Stimulated activated CD4-positive, alpha-beta T cell treated with anti-CD3 and anti-CD28 coated beads, TNF-alpha, amount 100 ng/mL, for 48 hours (primary cell): ENCODE measurements around the gene COL16A1.

Experiments used
- DNase-seq, 3 donors: peaks; one replicate each; pipeline ENCODE4 v3.0.0-alpha.2; 2020; ENCODE audit warnings: low read depth in 3 of 3

Gene COL16A1

GRCh38 chr1:31666263-31666963 lies 37.4 kb downstream of the COL16A1 start:
- DNase-seq: no peak

DNA sequence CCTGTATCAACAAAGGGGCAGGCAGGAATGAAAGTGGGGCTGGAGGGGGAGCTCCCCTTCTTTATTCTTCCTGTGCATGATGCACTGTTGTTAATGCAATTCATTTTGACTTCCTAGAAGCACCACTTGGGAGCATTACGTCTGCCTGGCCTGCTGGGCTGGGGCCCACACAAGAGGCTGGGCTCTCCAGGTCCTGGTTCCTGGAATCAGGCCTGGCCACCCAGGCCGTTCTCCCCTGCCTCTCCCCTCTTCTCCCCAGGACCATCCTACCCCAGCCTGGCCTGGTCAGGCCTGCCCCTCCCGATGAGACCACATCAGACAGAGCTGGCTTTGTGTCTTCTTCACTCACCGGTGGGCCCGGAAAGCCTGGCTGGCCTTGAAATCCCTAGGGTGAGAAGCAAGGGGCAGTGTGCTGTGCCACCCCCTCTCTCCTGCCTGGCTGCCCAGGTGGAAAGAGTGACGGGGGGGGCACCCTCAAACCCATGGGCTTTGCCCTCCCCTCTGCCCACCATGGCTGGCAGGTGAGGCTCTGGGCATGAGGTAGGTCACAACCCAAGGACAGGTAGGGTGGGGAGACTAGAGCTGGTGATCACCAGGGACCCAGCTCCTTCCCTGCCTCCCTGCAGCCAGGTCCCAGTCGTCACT lies 38.5 kb downstream of the COL16A1 start:
- DNase-seq: no peak

GRCh38 chr1:31664528-31664927 lies 39.3 kb downstream of the COL16A1 start:
- no peak for DNase-seq

DNA sequence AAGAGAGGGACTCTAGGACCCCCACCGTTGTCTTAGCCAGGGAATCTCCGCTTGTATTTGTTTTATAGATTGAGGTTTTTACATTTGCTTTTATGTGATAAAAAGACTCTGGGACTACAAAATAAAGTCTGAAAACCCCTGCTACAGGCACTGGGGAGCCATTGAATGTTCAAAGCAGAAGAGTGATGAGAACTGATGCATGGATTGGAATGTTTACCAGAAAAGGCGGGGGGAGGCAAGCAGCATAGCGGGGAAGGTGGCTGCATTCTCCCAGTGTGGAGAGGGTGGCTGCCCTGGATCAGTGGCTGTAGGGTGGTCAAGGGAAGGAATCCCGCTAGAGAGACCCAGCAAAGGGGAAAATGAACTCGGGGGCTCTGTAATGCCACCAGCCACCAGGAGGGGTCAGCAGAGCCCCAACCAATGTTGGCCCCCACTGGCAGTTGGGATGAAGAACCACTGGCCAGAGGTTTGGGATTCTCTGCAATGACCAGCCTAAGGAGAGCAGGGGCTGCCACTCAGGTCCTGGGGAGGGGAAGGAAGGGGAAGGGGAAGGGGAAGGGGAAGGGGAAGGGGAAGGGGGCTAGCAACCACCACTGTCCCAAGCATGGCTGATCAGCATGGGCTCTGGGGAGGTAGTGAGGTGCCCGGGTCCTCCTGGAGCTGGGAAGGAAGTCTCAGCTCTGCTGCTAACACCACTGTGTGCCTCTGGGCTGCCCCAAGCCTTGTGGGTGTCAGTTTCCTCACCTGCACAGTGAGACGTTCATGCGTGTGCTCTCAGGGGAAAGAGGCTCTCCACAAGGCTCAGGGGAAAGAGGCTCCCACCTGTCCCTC lies 40.0 kb downstream of the COL16A1 start:
- peak in 2 of 3 donors; percentile 37 for DNase-seq

DNA sequence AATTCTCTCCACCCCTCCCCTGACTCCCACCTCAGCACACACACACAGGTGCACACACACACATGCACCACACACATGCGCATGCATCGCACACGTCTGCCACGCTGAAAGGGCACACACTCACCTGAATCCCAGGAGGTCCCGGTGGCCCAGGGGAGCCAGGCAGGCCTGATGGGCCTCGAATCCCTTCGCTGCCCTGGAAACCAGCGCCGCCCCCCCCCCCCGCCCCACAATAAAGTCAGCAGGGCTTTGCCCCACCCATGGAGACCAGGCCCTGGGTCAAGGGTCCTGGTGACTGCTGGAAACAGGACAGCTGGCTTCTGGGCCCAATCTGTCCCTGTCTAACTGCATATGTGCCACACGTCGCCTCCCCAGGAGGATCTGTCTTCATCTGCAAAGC lies 41.4 kb downstream of the COL16A1 start:
- no peak for DNase-seq

DNA sequence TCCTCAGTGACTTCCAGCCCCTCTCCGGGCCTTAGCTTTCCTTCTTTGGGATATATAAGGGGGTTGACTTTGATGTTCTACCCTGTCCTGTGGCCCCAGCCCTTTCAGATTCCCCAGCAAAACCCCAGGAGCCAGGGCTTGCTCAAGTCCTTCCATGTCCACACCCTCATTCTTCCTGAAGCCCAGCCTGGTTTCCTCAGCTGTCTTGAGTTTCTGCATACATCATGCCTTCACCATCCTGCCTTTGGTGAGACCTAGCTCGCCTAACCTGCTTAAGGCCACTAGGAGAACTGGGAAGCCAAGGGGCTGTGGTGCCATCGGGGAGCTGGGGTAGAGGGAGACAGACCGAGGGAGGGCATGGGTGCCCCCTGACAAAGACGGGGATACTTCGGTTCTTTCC lies 42.0 kb downstream of the COL16A1 start:
- DNase-seq: no peak

DNA sequence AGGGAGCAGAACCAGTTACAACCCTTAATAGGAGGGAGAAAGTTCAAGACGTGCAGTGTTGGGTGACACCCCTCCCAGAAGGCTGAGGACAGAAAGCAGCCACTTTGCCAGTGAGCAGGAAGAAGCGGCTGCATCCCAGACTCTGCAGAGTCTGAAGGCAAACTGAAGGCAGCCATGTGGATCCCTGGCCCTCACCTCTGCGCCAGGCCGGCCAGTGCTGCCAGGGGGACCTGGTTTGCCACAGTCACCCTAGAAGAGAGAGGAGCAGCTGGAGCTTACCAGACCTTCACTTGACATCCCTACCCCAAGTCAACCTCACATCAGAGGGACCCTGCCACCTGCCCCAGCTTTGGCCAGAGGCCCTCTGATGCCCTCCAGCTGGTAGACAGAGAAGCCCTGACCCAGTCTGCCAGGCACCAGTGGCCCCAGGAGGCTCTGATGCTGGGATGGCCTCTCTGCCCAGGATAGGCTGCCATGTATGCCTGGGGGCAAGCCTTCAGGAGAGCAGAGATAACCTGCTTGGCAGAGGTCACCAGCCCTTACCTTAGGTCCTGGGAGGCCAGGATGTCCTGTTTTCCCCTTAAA lies 42.9 kb downstream of the COL16A1 start:
- DNase-seq: no peak

DNA sequence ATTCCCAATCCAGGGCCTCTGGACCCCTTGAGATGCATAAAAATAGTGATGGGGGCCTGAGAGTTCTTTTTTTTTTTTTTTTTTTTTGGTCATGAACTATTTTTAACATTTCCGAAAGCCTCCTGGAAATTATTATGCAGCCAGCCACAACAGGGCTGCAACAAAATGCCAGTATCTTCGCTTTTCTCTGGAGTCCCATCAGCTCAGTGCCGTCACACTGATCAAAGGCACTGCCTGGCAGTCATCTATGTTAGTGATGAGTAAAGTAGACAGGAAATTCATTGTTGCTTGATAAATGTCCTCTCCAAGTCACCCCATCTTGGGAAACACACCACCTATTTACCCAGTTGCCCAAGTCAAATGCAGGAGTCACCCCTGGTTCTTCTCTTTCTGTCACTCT lies 43.9 kb downstream of the COL16A1 start:
- no peak for DNase-seq

- DNase-seq: no peak
Measured at GRCh38 chr1:31658721-31659120, 45.1 kb downstream of the COL16A1 start.

- DNase-seq: no peak
Measured at GRCh38 chr1:31657972-31658510, 45.8 kb downstream of the COL16A1 start.

DNA sequence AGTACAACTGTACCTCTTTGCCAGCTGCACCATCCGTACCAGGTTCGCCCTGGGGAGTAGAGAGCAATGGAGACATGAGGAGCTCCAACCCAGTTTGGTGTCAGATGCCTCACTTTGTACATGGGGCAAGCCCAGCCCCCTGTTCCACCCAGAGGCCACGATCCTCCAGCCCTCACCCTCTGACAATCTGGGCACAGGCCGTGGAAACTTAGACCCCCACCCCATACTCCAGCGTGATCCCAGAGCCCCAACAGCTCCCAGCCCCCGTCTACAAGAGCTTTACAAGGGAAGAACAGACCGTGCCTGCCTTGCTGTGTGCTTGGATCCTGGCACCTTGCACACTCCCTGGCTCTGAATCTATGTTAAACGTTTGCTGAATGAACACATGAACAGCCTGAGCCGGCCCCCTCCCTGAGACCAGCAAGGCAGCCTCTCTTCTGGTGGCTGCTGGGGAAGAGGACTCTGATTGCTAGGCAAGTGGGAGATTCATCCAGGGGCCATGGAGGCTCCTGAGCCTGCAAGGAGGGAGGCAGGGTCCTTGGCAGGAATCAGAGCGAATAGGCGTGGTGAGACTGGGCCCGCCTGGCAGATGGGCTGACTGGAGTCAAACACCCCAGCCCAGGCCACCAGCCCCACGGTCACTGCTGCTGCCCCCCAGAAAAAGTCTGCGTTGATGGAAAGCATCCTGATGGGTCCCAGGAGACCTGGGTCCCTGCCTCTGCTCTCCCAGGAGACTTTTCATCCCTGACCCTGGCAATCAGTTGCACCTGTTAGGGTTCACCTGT lies 46.6 kb downstream of the COL16A1 start:
- DNase-seq: no peak

DNA sequence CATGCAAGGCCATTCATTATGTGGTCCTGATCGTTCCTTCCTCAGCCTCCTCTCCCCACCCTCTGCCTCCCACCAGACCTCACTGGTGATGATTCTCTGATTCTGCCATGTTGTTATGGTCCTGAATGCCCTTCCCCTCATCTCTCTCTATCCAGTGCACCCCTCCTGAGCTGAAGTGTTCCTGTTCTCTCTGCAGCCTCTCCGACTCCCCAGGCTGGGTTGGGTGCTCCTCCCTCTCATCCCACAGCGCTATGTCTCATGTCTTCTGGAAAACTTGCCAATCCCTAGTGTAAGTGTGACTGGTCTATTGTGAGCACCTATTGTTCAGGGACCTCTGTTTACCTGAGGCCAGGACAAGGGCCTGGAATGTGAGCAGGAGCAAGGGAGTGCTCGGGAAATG lies 48.1 kb downstream of the COL16A1 start:
- no peak for DNase-seq

GRCh38 chr1:31655104-31655503 lies 48.7 kb downstream of the COL16A1 start:
- DNase-seq: no peak

DNA sequence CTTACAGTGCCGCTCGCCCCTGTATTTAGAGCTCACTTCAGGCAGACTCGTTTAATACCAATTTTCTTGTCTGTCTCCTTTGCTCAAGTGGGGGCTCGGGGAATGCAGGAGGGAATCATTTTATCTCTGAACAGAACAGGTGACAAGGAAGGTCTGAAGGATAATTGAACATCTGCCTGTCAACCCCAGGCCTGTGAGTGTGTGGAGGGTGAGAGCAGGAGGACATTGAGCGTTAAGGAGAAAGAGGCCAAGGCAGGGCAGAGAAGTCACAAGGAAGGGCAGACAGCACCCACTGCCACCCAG lies 49.4 kb downstream of the COL16A1 start:
- no peak for DNase-seq

DNA sequence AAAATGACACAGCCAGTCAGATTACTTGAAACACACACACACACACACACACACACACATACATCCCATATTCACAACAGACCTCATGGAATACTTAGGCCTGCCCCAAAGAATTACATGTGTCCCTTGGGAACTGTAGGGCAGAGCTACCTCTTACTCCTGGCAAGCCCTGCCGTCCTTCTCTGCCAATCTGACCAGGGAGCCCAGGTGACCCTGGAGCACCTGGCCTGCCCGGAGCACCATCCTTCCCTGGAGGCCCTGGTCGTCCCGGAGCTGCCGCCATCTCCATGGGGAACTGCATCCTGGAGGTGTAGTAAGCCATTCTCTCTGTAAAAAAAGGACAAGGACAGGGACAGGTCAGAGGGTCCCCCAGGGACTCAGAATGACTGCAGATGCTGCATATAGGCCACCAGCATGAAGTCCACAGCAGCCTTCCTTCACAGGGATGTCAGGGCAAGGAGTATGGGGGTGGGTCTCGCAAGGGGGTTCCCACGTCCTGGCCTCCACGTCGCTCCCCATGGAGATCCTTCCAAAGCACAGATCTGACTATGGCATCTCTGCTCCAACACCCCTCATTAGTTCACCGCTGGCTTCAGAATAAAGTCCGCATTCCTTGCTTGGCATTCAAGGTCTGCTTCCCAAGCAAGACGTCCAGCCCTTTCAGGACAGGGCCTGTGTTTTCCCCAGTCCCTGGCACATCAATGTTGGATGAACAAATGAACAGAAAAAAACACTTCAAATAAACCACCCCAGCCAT lies 49.9 kb downstream of the COL16A1 start:
- no peak for DNase-seq

DNA sequence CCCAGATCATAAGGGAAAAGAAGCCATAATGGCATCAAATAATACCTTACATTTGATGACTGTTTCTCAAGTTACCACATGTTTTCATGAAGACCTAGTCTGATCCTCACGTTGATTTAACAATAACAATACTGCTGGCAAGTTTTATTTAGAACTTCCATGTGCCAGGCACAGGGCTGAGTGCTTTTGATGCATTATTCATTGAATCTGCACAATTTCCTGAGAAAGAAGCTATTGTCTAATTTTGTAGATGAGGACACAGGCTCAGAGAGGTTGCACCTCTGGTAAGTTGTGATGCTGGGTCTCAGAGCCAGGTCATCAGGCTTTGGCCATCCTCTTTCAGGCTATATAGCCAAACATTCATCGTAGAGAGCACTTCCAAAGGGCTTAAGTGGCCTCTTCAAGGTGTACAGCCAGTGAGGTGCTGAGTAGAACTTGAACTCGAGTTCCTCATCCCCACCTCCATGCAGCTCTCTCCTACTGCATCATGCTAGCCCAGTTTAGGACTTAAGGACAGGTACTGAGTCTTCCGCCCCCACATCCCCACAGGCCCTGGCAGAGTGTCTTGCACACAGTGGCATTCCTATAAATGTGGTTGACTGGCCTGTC lies 50.8 kb downstream of the COL16A1 start:
- no peak for DNase-seq

GRCh38 chr1:31651766-31652165 lies 52.1 kb downstream of the COL16A1 start:
- no peak for DNase-seq

GRCh38 chr1:31651089-31651420 lies 52.8 kb downstream of the COL16A1 start:
- no peak for DNase-seq

DNA sequence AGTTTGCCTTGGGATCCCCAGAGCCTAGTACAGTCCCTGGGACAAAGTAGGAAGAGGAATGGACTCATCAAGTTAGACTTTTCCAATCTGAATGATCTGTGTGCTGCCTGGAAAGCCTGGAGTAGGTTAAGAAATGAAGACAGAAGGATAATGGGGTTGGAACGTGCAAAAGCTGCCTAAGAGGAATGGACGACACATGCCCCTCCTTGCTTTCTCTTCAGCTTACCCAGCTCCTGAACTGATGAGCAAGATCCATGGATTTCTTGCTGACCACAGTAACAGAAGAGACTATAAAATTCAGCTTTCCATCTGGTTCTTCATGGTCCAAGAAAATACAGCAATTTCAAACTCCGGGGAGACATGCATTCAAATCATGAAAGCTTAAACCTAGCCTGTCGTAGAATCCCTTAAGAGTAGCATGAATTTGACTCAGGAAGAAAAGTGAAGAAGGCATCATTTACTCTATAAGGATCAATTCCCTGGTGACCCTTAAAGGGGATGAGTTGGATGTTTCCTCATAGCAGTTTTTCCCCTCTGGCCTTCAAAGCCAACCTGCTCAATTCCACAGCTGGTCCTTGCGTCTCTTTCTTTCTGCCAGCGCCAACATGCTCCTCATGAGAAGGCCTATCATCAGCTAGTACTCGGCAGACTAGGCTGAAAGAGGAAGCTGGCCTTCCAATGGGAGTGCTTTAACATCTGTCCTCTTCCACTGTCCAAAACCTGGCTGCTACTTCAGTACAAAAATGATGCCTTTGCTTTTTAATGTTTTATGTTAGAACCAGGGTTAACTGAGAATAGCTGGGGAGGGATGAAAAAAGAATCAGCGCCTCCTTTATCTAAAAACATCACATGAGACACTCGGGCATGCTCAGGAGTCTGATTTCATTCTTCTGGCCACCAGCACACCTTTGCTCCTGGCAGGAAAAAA lies 53.4 kb downstream of the COL16A1 start:
- no peak for DNase-seq
